GM10266 (cell line): ENCODE measurements around the gene EXOC3L2.

Experiments
- DNase-seq: peaks from one replicate; pipeline ENCODE4 v3.0.0; 2012; ENCODE audit errors: extremely low spot score
- CTCF ChIP-seq: IDR thresholded peaks from 2 replicates; pipeline ENCODE4 v1.5.1; 2012; ENCODE audit warnings: mild to moderate bottlenecking, low read depth; ENCODE audit not compliant: control insufficient read depth, insufficient read depth; ENCODE audit errors: missing control alignments

The EXOC3L2 gene

GRCh38 chr19:45250216-45250831 is 5.1 kb upstream of the EXOC3L2 start:
- no peak for DNase-seq
- no peak for TF ChIP-seq CTCF

- DNase-seq, result no peak
- no peak for TF ChIP-seq CTCF
Measured at GRCh38 chr19:45249261-45250033, 4.2 kb upstream of the EXOC3L2 start.

GRCh38 chr19:45247136-45247535 is 1.9 kb upstream of the EXOC3L2 start:
- TF ChIP-seq CTCF, result no peak
- no peak for DNase-seq

GRCh38 chr19:45245826-45246225 is 619 bp upstream of the EXOC3L2 start:
- no peak for TF ChIP-seq CTCF
- no peak for DNase-seq

GRCh38 chr19:45244133-45244794 is 943 bp downstream of the EXOC3L2 start:
- no peak for DNase-seq
- TF ChIP-seq CTCF, result no peak

- no peak for TF ChIP-seq CTCF
- DNase-seq, result no peak
Measured at GRCh38 chr19:45243144-45243732, 2.0 kb downstream of the EXOC3L2 start.

GRCh38 chr19:45238556-45238955 is 6.7 kb downstream of the EXOC3L2 start:
- no peak for TF ChIP-seq CTCF
- no peak for DNase-seq
